GM10847 (cell line): ENCODE measurements around the gene CD1B.

Experiments used
- POLR2A ChIP-seq: IDR thresholded peaks from 2 replicates; pipeline ENCODE4 v1.6.1; 2011; ENCODE audit not compliant: insufficient read length; ENCODE audit errors: extremely low read depth

The CD1B gene

DNA sequence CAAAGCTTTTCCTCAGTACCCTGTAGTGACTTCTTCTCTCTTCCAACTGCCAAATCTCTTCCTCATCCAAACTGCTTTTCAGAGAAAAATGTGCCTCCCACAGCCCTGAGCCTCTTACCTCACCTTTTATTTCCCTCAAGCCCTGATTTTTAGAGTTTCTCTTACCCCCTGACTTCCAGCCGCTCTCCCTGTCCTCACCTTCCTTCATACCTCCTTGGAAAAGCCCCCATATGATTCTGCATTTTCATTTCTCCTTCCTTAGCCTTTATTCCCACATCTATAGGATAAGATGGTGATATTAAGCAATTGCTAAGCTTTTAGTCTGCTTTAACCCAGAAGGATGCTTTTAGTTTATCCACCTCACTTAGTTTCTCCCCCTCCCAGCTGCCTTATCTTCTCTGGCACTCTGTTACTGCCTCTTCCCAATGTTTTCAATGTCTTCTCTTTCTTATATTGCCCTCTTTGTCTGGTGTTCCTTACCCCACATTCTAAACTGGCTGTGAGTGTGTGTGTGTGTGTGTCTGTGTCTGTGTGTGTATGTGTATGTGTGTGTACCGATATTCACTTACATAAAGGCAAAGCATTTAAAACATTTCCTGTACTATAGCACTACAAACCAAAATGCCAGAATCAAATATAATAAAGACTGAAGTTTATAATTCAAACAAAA lies at the start of gene CD1B:
Gene CD1B (minus strand): TSS at position 51 of the 670 bp plus-strand sequence. CDS start 108 bp downstream, outside the sequence.
- no peak for TF ChIP-seq POLR2A

DNA sequence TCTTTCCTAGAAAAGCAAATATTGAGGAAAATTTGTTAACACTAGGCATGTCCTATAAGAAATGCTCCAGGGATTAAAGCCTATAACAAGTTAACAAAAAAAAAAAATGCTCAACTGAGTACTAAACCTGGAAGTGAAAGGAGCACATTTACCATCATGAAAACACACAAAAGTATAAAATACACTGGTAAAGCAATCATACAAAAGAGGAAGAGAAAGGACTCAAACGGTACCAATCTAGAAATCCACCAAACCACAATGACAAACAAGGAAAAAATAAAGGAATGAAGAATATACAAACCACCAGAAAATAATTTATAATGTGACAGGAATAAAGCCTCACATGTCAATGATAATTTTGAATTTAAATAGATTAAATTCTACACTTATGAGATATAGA lies 43.5 kb upstream of the CD1B start:
- no peak for TF ChIP-seq POLR2A

GRCh38 chr1:158371188-158371953 lies 40.0 kb upstream of the CD1B start:
- no peak for TF ChIP-seq POLR2A

GRCh38 chr1:158366783-158367182 lies 35.5 kb upstream of the CD1B start:
- no peak for TF ChIP-seq POLR2A

DNA sequence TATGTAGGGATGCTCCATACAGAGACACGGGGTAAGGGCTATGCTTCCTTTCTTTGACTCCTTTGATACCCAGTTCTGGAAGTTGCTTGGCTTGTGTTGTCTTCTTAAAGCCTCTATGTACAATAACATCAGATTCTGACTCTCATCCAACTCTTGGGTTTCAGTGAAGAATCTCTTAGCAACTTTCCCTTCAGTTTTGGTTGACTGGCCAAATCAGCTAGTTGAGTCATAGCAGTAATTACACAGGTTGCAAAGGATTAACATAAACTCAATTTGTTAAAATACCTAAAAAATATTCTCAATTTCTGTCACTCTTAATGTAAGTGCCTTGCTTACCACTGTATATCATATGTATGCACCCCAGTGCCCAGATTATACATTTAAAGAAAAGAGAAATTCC lies 31.6 kb upstream of the CD1B start:
- no peak for TF ChIP-seq POLR2A

DNA sequence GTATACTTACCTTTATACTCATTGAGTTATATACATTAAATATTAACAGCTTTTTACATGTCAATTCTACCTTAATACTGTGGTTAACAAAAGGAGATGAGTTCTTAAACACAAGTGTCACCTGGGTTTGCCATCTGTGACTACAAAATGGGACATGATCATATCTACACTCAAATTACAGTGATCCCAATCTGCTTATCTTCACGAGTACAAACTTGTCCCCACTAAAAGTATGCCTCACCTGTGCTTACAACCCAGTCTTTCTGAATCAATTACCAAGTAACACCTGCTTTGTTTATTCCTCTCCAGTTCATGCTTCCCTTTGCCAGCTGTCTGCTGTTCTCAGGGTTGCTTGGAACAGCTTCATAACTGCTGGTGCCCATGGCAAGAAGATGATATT lies 31.2 kb upstream of the CD1B start:
- no peak for TF ChIP-seq POLR2A

- TF ChIP-seq POLR2A: no peak
These were observed 26.1 kb upstream of the CD1B start for GRCh38 chr1:158357441-158357840.

GRCh38 chr1:158356616-158357015 lies 25.3 kb upstream of the CD1B start:
- no peak for TF ChIP-seq POLR2A

GRCh38 chr1:158355773-158356285 lies 24.5 kb upstream of the CD1B start:
- no peak for TF ChIP-seq POLR2A

GRCh38 chr1:158354255-158354654 lies 22.9 kb upstream of the CD1B start:
- TF ChIP-seq POLR2A: no peak

GRCh38 chr1:158353303-158354075 lies 22.2 kb upstream of the CD1B start, which contains the start of gene CD1E:
Gene CD1E, plus strand, starts transcription at chr1:158353894. Its CDS starts 95 bp downstream, at chr1:158353989.
- no peak for TF ChIP-seq POLR2A

- TF ChIP-seq POLR2A: no peak
These were observed 3.8 kb upstream of the CD1B start for GRCh38 chr1:158335213-158335532.

DNA sequence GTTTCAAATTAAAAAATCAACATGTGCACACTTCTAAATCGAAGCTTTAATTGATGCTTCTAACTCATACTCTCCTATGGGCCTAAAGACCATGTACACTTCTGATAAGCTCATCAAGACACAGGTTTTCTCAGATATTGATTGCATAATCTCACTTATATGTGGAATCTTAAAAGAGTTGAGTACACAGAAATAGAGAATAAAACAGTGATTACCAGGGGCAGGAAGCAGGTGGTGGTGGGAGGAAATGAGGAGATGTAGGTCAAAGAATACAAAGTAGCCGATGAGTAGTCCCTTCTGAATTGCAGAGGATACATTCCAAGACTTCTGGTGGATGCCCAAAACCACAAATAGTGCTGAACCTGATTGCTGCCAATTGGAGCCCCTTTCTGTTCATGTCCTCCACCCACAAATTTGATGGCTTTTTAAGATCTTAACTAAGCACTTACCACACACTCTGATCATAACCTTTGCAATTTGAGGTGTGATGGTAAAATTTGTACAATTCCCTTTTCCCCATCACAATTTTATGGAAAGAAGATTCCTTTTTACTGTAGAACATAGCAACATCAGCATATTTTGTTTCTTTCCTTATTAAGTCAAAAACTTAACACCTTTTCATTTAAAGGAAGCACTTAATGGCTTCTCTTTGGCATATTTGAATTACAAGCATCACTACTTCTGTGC lies 3.3 kb upstream of the CD1B start:
- TF ChIP-seq POLR2A: no peak

DNA sequence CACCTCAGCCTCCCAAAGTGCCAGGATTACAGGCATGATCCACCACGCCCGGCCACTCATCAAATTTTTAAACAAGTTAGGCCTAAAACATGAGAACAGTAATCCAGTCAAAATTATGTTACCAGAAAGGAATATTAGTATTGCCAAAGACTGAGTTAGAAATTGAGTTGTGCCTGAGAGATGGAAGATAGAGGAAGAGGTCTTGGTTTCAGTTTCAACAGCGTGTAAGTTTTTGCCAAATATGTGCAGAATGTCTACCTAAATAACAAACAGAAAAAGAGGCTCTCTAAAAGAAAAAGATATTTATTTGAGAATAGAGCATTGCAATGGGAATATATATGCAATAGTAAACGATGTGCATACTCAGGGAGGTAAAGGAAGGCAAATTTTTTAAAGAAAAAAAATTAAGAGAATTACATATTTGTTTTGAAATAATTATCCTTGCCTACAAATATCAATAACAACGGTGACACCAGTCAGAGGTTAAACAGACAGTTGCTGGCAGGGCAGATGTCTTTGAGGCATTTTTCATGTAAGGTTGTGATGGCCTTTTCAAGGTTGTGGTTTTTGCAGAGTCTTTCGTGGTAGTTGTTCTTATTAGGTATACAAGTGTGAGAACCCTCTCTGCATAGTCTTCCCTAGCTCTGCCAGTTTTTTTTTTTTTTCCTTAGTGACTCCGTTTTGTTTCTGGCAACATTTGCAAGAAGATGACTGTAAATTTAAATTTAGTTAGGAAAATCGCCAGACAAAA lies 2.2 kb upstream of the CD1B start:
- TF ChIP-seq POLR2A: no peak

GRCh38 chr1:158331106-158331425 lies 265 bp downstream of the CD1B start:
- TF ChIP-seq POLR2A: no peak
